ENCODE data around the gene FBLN2. TPM values are rescaled to one million over a fixed set of nuclear protein-coding genes. Genes with fewer than 3 reads are reported as not detected.
"Not testable (repeated sequence)": the region's sequence is repeated elsewhere in the genome, so short reads cannot be mapped to it uniquely, and the experiment has no call there.

FBLN2 gene
- 5.8 and 14.1 TPM in 2 replicates for total RNA-seq
- long read RNA-seq, full-length matches to known transcripts: 1 of 2 reads
- long read RNA-seq, partial matches to known transcripts: 1 of 2 reads
- long read RNA-seq, other reads (novel, unspliced or antisense): 0 of 2 reads

- Mint-ChIP-seq H3K4me3 (ENCODE audit: low read depth) (peak within 1 kb of the TSS; percentile 68), H3K36me3 (ENCODE audit: insufficient read depth) (no peaks in the 10 kb centered on the region), H3K27me3 (peaks cover 68% of the 10 kb centered on the region), H3K4me1 (ENCODE audit: low read depth) (peaks cover 7% of the 10 kb centered on the region), H3K9me3 (ENCODE audit: low read depth) (no peaks in the 10 kb centered on the region), H3K27ac (peak within 1 kb of the TSS; percentile 79)
- DNase-seq (ENCODE audit: low spot score, unreplicated experiment): peak; percentile 54
- TF ChIP-seq CTCF (IDR thresholded peaks at IDR 0.05; ENCODE audit: unreplicated experiment): no peak
Measured at GRCh38 chr3:13548696-13549622, at the start of gene FBLN2. FBLN2 (plus strand) TSS chr3:13549125; CDS start chr3:13570356, 21,231 bp downstream.

GRCh38 chr3:13499246-13499645, 49.7 kb upstream of the FBLN2 start:
- DNase-seq (ENCODE audit: low spot score, unreplicated experiment); H3K9me3 Mint-ChIP-seq (ENCODE audit: low read depth); H3K4me3 Mint-ChIP-seq (ENCODE audit: low read depth); H3K36me3 Mint-ChIP-seq (ENCODE audit: insufficient read depth); H3K27me3 Mint-ChIP-seq; H3K4me1 Mint-ChIP-seq (ENCODE audit: low read depth); H3K27ac Mint-ChIP-seq: not testable (repeated sequence)

- Mint-ChIP-seq H3K36me3 (ENCODE audit: insufficient read depth) (peaks cover 3% of the 10 kb centered on the region), H3K27me3 (no peaks in the 10 kb centered on the region), H3K9me3 (ENCODE audit: low read depth) (no peaks in the 10 kb centered on the region), H3K27ac (no peak overlapping the region), H3K4me3 (ENCODE audit: low read depth) (no peak overlapping the region), H3K4me1 (ENCODE audit: low read depth) (no peaks in the 10 kb centered on the region)
- no peak for DNase-seq (ENCODE audit: low spot score, unreplicated experiment)
- TF ChIP-seq CTCF (IDR thresholded peaks at IDR 0.05; ENCODE audit: unreplicated experiment): peak; percentile 74
Measured at GRCh38 chr3:13500133-13500885, 48.6 kb upstream of the FBLN2 start.

- TF ChIP-seq CTCF (IDR thresholded peaks at IDR 0.05; ENCODE audit: unreplicated experiment): no peak
- no peaks in the 10 kb centered on the region for H3K4me1 Mint-ChIP-seq (ENCODE audit: low read depth)
- no peak overlapping the region for H3K4me3 Mint-ChIP-seq (ENCODE audit: low read depth)
- H3K36me3 Mint-ChIP-seq (ENCODE audit: insufficient read depth): peaks cover 3% of the 10 kb centered on the region
- no peaks in the 10 kb centered on the region for H3K27me3 Mint-ChIP-seq
- no peak overlapping the region for H3K27ac Mint-ChIP-seq
- DNase-seq (ENCODE audit: low spot score, unreplicated experiment): no peak
- no peaks in the 10 kb centered on the region for H3K9me3 Mint-ChIP-seq (ENCODE audit: low read depth)
Measured at GRCh38 chr3:13501056-13501455, 47.9 kb upstream of the FBLN2 start.

GRCh38 chr3:13501521-13501920, 47.4 kb upstream of the FBLN2 start:
- H3K4me1 Mint-ChIP-seq (ENCODE audit: low read depth): no peaks in the 10 kb centered on the region
- no peaks in the 10 kb centered on the region for H3K9me3 Mint-ChIP-seq (ENCODE audit: low read depth)
- no peak for TF ChIP-seq CTCF (IDR thresholded peaks at IDR 0.05; ENCODE audit: unreplicated experiment)
- H3K27me3 Mint-ChIP-seq: no peaks in the 10 kb centered on the region
- H3K36me3 Mint-ChIP-seq (ENCODE audit: insufficient read depth): peaks cover 3% of the 10 kb centered on the region
- no peak overlapping the region for H3K27ac Mint-ChIP-seq
- no peak overlapping the region for H3K4me3 Mint-ChIP-seq (ENCODE audit: low read depth)
- DNase-seq (ENCODE audit: low spot score, unreplicated experiment): no peak
